HG03060 (cell line): ENCODE results near the gene PTH2R.
"Not testable (repeated sequence)": the region's sequence is repeated elsewhere in the genome, so short reads cannot be mapped to it uniquely, and the experiment has no call there.

Source experiments
- ATAC-seq: cut with Tn5 transposase; IDR thresholded peaks from one replicate; pipeline ENCODE4 v1.9.1; 2021; ENCODE audit warnings: low read depth, moderate number of reproducible peaks; ENCODE audit not compliant: unreplicated experiment

The PTH2R gene

DNA sequence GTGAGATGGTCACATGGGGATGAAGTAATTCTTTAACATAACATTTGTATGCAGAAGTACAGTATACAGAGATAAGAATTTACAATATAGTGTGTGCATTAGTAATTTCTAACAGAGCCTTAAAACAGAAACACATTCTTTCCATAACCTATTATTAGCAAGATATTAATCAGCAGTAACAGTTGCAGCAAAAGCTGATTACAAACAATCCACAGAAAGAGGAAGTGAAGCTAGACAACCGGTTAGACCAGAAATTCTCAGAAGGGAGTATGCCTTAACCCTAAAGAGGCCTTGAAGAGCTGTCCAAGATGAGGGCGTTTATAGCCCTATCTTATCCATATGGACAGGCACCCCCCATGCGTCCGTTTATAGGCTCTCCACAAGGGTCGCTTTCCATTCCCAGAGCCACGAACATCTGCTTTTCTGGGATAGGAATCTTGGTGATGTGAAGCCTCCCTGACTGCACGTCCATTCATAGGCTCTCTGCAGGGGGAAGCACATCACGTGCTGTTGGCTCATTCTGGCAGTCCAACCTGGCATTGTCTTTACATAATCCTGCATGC is 75.9 kb downstream of the PTH2R start:
- not testable (repeated sequence) for ATAC-seq

DNA sequence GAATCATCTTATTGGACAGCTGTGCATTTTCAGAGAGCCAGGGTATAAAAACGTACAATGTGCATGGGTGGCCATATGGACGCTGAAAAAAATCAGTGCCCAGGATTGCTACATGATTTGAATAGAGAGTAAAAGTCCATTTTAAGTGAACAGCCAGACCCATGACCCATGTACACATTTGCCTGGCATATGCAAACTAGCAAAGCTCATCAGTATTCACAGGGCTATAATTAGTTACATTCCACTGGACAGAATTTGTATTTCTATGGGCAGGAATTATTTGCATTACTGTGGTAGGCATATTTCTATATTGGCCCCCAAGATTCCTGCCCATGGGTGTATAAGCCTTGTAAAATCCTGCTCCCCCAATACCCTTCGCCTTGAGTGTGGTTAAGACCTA is 78.8 kb downstream of the PTH2R start:
- ATAC-seq: no peak

DNA sequence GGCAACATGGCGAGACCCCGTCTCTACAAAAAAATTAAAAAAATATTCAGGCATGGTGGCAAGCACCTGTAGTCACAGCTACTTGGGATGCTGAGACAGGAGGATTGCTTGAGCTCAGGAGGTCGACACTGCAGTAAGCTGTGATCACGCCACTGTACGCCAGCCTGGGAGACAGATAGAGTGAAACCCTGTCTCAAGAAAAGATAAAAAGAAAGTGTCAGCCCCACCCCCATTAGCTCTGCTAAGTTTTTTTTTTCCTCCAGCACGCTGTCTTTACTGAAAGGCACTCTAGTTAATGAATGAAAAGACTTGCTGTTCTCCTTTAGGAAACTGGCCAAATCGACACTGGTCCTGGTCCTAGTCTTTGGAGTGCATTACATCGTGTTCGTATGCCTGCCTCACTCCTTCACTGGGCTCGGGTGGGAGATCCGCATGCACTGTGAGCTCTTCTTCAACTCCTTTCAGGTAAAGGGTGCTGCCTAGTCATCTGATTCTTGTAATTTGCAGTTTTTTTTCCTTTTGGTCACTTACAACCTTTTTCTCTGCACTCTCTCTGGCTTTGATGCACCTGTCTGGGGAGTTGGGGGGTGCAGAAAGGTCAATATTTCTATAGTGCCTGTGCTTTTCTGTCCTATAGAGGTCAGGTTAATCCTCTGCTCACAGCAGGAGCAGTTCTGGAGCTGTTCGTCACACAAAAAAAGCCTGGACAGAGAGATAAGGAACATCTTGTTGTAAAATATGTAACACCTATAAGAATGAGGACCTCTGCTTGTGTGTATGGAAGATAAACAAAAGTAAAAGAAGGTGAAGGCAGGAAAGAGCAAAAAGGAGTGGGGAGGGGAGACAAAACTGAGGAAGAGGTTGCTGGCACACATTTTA is 82.3 kb downstream of the PTH2R start:
- ATAC-seq: no peak

DNA sequence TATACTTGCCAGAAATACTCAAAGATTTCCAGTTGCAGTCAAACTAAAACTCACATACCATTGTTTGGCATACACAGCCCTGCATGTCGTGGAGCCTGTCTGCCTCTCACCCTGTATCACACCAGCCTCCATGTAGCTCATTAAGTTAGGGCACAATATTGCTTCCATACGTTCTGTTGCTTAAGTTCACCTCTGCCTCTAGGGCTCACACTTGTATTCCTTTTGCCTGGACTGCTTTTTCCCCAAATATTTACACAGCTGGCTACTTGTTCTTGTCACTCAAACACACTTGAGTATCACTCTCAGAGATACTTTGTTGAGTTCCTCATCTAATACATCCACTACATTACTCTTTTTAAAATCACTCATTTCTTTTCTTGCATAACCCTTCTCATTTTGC is 83.1 kb downstream of the PTH2R start:
- no peak for ATAC-seq

DNA sequence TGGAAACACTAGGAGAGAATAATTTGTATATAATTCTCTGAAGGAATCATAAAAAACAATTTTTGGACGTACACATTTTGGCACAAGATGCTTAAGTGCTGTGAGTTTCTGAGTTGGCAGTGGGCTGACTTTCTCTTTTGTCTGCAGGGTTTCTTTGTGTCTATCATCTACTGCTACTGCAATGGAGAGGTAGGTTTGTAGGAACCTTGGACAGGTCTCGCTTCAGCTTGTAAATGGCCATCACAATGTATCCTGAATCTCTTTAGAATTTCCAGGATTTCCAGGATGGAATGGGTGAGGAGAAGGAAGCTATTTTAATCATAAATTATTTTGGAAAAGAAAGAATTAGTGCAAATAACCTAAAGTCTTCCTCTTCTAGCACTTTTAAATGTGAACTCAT is 83.9 kb downstream of the PTH2R start:
- ATAC-seq: no peak

DNA sequence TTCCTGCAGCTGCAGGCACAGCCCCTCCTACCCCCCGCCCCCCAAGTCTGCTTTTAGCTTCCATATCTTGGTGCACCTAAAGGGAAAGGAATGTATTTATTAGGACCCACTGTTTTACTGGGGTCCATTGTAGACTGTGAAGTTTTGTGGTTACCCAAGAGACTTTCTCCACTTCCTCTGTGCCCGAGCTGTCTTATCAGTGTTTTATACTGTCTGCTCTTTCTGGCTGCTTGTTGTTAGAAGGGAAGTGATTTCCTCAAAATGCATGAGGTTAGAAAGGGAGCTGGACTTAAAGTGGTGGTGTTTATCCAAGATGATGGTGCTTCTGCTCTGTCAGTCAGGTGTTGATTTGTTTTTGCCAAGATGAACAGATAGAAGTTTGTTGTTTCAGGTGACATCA is 85.0 kb downstream of the PTH2R start:
- ATAC-seq: no peak

DNA sequence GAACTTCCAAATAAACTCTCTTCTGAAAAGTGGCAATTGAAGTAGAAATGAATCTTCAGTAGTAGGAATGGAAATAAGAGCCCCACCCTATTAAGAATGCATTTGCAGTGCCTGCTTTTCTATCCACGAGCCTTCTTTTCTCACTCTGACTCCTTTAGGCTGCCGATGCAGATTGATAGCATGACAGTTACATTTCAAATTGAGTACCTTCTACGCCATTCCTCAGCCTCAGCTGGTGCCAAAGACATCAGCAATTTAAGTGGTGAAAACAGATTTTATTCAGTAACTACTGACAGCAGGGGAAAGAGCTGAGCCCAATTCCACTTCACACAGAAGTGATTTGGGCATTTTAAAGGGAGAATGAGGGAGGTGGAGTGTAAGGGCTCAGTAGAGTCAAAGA is 85.5 kb downstream of the PTH2R start:
- ATAC-seq: no peak

DNA sequence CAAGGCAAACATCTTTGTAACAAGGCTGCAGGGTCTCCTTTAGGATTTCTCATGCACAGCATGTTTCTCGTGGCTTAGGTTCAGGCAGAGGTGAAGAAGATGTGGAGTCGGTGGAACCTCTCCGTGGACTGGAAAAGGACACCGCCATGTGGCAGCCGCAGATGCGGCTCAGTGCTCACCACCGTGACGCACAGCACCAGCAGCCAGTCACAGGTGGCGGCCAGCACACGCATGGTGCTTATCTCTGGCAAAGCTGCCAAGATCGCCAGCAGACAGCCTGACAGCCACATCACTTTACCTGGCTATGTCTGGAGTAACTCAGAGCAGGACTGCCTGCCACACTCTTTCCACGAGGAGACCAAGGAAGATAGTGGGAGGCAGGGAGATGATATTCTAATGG is 86.6 kb downstream of the PTH2R start:
- ATAC-seq: no peak

DNA sequence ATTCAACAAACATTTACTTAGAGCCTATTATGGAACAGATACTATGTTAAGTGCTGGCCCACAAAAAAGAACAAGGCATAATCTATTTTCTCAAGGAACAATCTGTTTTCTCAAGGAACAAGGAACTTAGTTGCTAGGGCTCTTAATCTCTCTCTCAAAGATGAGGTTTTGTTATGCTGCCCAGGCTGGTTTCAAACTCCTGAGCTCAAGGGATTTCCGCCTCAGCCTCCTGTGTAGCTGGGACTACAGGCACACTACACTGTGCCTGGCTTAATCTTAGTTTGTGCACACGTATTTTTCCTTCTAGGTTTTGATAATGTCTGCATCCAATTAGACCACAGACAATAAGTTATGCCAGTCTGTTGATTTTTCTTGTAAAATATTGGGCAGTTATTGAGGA is 89.5 kb downstream of the PTH2R start:
- no peak for ATAC-seq

DNA sequence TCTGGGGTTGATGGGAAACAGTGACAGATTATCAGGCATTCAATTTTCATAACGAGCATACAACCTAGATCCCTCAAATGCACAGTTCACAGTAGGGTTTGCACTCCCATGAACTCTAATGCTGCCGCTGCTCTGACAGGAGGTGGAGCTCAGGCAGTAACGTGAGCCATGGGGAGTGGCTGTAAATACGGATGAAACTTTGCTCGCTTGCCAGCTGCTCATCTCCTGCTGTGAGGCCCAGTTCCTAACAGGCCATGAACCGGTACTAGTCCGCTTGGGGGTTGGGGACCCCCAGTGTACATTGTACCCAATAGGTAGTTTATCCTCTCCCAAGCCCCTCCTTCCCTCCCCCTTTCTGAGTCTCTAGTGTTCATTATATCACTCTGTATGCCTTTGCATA is 94.6 kb downstream of the PTH2R start:
- no peak for ATAC-seq

DNA sequence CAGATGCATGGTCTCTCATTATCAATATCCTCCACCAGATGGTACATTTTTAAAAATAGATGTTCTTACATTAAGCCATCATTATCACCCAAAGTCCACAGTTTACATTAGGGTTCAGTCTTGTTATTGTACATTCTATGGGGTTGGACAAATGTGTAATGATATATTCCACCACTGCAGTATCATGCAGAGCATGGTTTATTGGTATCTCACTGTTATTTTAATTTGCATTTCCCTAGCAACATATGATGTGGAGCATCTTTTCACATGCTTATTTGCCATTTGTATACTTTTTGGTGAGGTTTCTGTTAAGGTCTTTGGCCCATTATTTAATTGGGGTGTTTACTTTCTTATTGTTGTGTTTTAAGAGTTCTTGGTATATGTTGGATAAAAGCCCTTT is 95.7 kb downstream of the PTH2R start:
- ATAC-seq: no peak

DNA sequence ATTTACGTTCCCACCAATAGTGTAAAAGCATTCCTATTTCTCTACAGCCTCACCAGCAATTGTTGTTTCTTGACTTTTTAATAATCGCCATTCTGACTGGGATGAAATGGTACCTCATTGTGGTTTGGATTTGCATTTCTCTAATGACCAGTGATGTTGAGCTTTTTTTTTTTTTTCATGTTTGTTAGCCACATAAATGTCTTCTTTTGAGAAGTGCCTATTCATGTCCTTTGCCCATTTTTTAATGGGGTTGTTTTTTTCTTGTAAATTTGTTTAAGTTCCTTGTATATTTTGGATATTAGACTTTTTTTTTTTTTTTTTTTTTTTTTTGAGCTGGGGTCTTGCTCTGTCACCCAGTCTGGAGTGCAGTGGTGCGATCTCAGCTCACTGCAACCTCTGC is 98.8 kb downstream of the PTH2R start:
- not testable (repeated sequence) for ATAC-seq

DNA sequence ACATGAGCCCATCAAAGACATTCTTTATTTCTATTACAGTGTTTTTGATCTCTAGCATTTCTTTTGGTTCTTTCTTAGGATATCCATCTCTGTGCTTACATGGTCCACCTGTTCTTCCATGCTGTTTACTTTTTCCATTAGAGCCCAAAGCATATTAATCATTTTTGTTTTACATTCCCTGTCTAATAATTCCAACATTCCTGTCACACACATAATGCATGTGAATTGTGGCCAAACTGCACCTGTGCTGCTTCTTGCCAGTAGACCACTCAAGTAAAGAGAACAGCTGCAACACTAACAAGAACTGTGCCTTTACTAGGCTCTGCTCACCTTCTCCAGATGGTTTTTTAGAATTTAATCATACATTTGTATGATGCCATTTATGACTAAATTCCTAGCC is 103.0 kb downstream of the PTH2R start:
- no peak for ATAC-seq

DNA sequence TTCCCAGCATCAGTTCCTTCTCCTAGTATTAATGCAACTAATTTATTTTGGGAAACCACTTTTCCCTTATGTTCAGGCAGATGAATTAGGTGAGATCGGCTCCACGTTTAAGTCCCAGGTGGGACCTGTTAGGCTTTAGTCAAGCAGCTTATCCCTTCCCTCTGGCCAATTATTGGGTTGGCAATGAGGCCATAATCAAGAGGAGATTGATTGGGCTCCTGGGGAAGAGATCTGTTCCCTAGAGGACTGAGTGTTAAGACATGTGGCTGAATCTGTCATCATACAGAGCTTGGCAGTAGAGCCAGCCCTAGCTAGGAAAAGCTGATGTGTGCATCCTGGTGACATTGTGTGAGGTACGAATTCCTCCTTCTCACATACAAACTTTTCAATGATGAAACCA is 104.4 kb downstream of the PTH2R start:
- ATAC-seq: no peak

DNA sequence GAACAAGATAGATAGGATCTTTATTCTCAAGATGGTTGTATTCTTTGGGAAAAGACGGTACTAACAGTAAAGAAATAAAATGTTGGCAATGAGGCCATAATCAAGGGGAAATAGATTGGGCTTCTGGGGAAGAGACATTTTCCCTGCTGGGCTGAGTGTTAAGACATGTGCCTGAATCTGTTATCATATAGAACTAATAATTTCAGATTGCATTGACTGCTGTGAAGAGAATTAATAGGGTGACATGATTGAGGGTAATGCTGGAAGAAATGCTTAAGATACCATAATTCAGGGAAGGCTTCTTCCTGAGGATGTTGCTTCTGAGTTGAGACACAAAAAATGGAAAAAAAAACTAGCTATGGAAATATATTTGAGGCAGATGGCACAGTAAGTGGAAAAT is 105.0 kb downstream of the PTH2R start:
- no peak for ATAC-seq

DNA sequence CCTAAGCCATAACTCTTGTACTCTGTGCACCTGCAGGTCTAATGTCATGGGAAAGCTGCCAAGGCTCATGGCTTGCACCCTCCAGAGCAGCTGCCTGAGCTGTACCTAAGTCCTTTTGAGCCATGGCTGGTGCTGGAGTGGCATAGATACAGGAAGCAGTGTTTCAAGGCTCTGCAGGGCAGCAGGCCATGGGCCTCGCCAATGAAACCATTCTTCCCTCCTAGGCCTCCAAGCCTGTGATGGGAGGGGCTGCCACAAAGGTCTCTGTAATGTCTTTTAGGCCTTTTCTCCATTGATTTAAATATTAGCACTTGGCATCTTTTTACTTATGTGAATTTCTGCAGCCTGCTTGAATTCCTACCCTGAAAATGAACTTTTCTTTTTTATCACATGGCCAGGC is 108.5 kb downstream of the PTH2R start:
- ATAC-seq: no peak

DNA sequence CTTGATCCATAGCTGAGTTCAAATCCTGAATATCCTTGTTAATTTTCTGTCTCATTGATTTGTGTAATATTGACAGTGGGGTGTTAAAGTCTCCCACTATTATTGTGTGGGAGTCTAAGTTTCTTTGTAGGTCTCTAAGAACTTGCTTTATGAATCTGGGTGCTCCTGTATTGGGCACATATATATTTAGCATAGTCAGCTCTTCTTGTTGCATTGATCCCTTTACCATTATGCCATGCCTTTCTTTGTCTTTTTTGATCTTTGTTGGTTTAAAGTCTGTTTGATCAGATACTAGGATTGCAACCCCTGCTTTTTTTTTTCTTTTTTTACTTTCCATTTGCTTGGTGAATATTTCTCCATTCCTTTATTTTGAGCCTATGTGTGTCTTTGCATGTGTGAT is 116.5 kb downstream of the PTH2R start:
- not testable (repeated sequence) for ATAC-seq

DNA sequence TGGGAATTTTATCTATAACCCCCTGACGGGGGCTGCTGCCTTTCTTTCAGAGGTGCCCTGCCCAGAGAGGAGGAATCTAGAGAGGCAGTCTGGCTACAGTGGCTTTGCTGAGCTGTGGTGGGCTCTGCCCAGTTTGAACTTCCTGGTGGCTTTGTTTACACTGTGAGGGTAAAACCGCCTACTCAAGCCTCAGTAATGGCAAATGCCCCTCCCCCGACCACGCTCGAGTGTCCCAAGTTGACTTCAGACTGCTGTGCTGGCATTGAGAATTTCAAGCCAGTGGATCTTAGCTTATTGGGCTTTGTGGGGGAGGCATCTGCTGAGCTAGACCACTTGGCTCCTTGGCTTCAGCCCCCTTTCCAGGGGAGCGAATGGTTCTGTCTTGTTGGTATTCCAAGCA is 118.6 kb downstream of the PTH2R start:
- not testable (repeated sequence) for ATAC-seq

DNA sequence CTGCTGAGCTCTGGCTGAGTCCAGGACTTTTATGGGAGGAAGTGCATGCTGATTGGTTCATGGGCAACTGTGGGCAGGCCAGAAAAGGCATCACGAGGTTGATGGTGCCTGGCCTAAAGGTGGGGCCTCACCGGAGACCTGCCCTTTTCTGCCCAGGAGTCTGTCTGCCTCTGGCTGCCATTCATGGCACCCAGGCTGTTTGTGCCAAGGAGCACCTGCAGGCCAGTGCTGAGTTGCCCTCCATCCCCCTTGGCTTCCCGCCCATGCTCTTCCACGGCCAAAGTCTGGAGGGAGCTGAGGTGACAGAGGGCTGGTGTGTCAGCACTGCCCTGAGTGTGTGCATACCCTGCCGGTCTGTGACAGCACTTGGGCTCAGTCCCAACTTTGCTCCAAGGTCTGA is 123.2 kb downstream of the PTH2R start:
- ATAC-seq: no peak

DNA sequence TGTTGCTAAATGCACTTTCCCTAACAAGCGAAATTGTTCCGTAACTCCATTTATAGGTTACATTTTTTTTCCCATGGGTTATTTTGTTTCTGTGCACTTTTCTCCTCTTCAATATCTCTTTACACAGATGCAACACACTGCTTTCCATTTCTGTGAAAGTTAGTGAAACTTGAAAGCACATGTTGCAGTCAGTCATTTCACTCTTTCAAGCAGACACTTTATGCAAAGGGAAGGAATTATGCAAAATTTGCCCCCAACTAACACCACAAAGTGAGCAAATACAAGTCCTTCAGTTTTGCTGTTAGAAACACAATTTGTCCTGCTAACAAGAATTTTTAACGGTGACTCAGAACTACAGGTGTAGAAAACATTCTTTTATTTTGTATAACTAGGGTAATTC is 124.8 kb downstream of the PTH2R start:
- no peak for ATAC-seq

DNA sequence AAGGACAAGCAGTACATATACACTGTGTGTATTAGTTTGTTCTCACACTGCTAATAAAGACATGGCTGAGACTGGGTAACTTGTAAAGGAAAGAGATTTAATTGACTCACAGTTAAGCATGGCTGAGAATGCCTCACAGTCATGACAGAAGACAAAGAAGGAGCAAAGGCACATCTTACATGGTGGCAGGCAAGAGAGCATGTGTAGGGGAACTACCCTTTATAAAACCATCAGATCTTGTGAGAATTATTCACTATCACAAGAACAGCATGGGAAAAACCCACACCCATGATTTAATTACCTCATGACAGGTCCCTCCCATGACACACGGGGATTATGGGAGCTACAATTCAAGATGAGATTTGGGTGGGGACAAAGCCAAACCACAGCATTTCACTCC is 129.0 kb downstream of the PTH2R start:
- ATAC-seq: not testable (repeated sequence)

DNA sequence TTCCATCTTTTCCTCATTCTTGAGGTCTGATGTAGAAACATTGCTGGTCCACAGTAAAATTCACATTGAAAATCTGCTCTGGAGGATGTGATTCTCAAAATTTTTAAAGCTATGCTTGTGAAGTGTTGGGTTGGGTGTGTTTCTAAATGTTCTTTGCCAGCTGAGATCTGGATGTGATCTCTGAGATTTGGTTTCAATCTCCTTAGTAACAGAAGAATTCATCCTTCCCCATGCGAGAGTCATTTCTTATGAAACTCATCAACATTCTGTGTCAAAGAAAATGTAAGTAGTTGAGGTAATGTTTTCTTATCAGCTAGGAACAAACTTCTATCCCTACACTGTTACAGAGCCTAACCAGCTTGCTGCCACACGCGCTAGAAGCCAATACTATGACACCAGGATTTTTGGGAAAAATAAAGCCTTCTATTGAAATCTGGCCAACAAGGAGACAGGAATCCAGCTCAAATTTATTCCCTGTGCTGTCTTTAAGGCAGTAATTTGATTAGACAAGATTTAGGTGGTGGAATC is 134.9 kb downstream of the PTH2R start:
- no peak for ATAC-seq
